Liver (tissue), 3 donors: Measurements from ENCODE around the gene MGA.

ENCODE experiments used
- EGR1 ChIP-seq, 2 donors: IDR thresholded peaks; 2 replicates each; pipeline ENCODE4 v1.6.1; 2016 to 2018; ENCODE audit warnings: antibody characterized with exemption in 2 of 2, low read depth in 2 of 2
- HNF4G ChIP-seq: IDR thresholded peaks from 2 replicates; pipeline ENCODE4 v1.6.1; 2016; ENCODE audit warnings: antibody characterized with exemption
- TF ChIP-seq, protein P1 (sequence below): fragments of 150-350 bp; IDR thresholded peaks from 2 replicates; pipeline ENCODE4 v1.5.1; 2017; ENCODE audit warnings: improper control_type of control experiment, low read depth, low read length; ENCODE audit not compliant: missing input control
- TF ChIP-seq, protein P2 (sequence below): IDR thresholded peaks from 2 replicates; pipeline ENCODE4 v1.6.1; 2016; ENCODE audit warnings: antibody characterized with exemption, mild to moderate bottlenecking
- TF ChIP-seq, protein P3 (sequence below): IDR thresholded peaks from 2 replicates; pipeline ENCODE4 v1.6.1; 2016; ENCODE audit warnings: antibody characterized with exemption
- donor health status: healthy.
- donor health status: healthy.

DNA sequence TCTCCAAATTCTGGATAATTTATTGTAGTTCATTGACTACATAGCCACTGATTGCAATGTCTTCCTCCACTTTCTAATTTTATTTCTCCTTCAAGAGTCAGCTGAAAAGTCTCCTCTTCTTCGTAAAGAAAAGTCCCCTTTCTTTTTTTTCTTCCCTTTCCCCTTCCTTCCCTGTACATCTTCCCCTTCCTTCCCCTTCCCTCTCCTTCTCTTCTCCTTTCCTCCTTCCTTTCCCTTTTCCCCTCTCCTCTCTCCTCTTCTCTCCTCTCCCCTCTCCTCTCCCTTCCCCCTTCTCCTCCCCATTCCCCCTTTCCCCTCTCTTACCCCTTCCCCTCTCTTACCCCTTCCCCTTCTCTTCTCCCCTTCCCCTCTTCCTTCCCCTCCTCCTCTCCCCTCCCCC is 8.8 kb upstream of the MGA start:
- TF ChIP-seq, protein P1, sequence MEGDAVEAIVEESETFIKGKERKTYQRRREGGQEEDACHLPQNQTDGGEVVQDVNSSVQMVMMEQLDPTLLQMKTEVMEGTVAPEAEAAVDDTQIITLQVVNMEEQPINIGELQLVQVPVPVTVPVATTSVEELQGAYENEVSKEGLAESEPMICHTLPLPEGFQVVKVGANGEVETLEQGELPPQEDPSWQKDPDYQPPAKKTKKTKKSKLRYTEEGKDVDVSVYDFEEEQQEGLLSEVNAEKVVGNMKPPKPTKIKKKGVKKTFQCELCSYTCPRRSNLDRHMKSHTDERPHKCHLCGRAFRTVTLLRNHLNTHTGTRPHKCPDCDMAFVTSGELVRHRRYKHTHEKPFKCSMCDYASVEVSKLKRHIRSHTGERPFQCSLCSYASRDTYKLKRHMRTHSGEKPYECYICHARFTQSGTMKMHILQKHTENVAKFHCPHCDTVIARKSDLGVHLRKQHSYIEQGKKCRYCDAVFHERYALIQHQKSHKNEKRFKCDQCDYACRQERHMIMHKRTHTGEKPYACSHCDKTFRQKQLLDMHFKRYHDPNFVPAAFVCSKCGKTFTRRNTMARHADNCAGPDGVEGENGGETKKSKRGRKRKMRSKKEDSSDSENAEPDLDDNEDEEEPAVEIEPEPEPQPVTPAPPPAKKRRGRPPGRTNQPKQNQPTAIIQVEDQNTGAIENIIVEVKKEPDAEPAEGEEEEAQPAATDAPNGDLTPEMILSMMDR: no peak
- TF ChIP-seq HNF4G: no peak
- TF ChIP-seq, protein P2, sequence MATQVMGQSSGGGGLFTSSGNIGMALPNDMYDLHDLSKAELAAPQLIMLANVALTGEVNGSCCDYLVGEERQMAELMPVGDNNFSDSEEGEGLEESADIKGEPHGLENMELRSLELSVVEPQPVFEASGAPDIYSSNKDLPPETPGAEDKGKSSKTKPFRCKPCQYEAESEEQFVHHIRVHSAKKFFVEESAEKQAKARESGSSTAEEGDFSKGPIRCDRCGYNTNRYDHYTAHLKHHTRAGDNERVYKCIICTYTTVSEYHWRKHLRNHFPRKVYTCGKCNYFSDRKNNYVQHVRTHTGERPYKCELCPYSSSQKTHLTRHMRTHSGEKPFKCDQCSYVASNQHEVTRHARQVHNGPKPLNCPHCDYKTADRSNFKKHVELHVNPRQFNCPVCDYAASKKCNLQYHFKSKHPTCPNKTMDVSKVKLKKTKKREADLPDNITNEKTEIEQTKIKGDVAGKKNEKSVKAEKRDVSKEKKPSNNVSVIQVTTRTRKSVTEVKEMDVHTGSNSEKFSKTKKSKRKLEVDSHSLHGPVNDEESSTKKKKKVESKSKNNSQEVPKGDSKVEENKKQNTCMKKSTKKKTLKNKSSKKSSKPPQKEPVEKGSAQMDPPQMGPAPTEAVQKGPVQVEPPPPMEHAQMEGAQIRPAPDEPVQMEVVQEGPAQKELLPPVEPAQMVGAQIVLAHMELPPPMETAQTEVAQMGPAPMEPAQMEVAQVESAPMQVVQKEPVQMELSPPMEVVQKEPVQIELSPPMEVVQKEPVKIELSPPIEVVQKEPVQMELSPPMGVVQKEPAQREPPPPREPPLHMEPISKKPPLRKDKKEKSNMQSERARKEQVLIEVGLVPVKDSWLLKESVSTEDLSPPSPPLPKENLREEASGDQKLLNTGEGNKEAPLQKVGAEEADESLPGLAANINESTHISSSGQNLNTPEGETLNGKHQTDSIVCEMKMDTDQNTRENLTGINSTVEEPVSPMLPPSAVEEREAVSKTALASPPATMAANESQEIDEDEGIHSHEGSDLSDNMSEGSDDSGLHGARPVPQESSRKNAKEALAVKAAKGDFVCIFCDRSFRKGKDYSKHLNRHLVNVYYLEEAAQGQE: no peak
- TF ChIP-seq, protein P3, sequence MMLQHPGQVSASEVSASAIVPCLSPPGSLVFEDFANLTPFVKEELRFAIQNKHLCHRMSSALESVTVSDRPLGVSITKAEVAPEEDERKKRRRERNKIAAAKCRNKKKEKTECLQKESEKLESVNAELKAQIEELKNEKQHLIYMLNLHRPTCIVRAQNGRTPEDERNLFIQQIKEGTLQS: no peak
- no peak for TF ChIP-seq EGR1 (IDR thresholded peaks at IDR 0.05; ENCODE audit: low read depth in 2 of 2)
